H9 (cell line): ENCODE results near the gene MEF2A. TPM values are rescaled to one million over a fixed set of nuclear protein-coding genes. Genes with fewer than 3 reads are reported as not detected.

ENCODE experiments used
- DNase-seq: peaks from one replicate; pipeline ENCODE4 v3.0.0-alpha.2; 2017
- H2AFZ ChIP-seq: one replicate; pipeline ENCODE4 v1.6.1; 2013; ENCODE audit warnings: mild to moderate bottlenecking, low read length, control low read depth, moderate library complexity
- H2AK5ac ChIP-seq: 2 replicates; pipeline ENCODE4 v1.6.1; 2013; ENCODE audit warnings: low read length, control low read depth, mixed read lengths; ENCODE audit not compliant: insufficient read length
- H2BK120ac ChIP-seq: one replicate; pipeline ENCODE4 v1.6.1; 2013; ENCODE audit warnings: low read depth, mild to moderate bottlenecking, low read length, control low read depth, inconsistent platforms; ENCODE audit not compliant: poor library complexity, severe bottlenecking
- H2BK12ac ChIP-seq: 2 replicates; pipeline ENCODE4 v1.6.1; 2013; ENCODE audit warnings: low read length, control low read depth, mixed read lengths, low read depth; ENCODE audit not compliant: insufficient read length
- H2BK15ac ChIP-seq: 2 replicates; pipeline ENCODE4 v1.6.1; 2013; ENCODE audit warnings: low read depth, low read length, control low read depth
- H2BK20ac ChIP-seq: one replicate; pipeline ENCODE4 v1.6.1; 2013; ENCODE audit warnings: low read depth, mild to moderate bottlenecking, low read length, control low read depth, inconsistent platforms; ENCODE audit not compliant: poor library complexity, severe bottlenecking
- H2BK5ac ChIP-seq: 2 replicates; pipeline ENCODE4 v1.6.1; 2013; ENCODE audit warnings: low read length, control low read depth, mixed read lengths; ENCODE audit not compliant: insufficient read length
- H3K14ac ChIP-seq: 2 replicates; pipeline ENCODE4 v1.6.1; 2013; ENCODE audit warnings: low read length, control low read depth; ENCODE audit not compliant: insufficient read depth
- H3K18ac ChIP-seq: 2 replicates; pipeline ENCODE4 v1.6.1; 2013; ENCODE audit warnings: low read depth, mild to moderate bottlenecking, mixed read lengths, low read length, control low read depth; ENCODE audit not compliant: insufficient read length
- H3K23ac ChIP-seq: 2 replicates; pipeline ENCODE4 v1.6.1; 2013; ENCODE audit warnings: low read length, control low read depth, mixed read lengths, low read depth; ENCODE audit not compliant: insufficient read length
- H3K23me2 ChIP-seq: 2 replicates; pipeline ENCODE4 v1.6.1; 2013; ENCODE audit warnings: low read depth, mild to moderate bottlenecking, mixed read lengths, low read length, control low read depth; ENCODE audit not compliant: insufficient read length, poor library complexity, severe bottlenecking
- H3K27ac ChIP-seq: 2 replicates; pipeline ENCODE4 v1.5.1; 2013; ENCODE audit warnings: low read length, control low read depth, mixed read lengths, low read depth; ENCODE audit not compliant: insufficient read length
- H3K27me3 ChIP-seq: 2 replicates; pipeline ENCODE4 v1.6.1; 2013; ENCODE audit warnings: low read length, control low read depth, inconsistent platforms; ENCODE audit not compliant: insufficient read depth
- H3K4ac ChIP-seq: 2 replicates; pipeline ENCODE4 v1.6.1; 2013; ENCODE audit warnings: low read depth, mild to moderate bottlenecking, control low read depth, inconsistent platforms, low read length, moderate library complexity
- H3K4me1 ChIP-seq: 2 replicates; pipeline ENCODE4 v1.6.1; 2013; ENCODE audit warnings: low read length, control low read depth, inconsistent platforms; ENCODE audit not compliant: insufficient read depth
- H3K4me2 ChIP-seq: 2 replicates; pipeline ENCODE4 v1.6.1; 2013; ENCODE audit warnings: low read length, control low read depth, mixed read lengths; ENCODE audit not compliant: insufficient read length, insufficient read depth
- H3K56ac ChIP-seq: 2 replicates; pipeline ENCODE4 v1.6.1; 2013; ENCODE audit warnings: low read depth, mild to moderate bottlenecking, mixed read lengths, low read length, control low read depth; ENCODE audit not compliant: insufficient read length
- H3K79me1 ChIP-seq: 2 replicates; pipeline ENCODE4 v1.6.1; 2013; ENCODE audit warnings: low read depth, mild to moderate bottlenecking, moderate library complexity, low read length, control low read depth, inconsistent platforms; ENCODE audit not compliant: insufficient read depth, poor library complexity, severe bottlenecking
- H3K79me2 ChIP-seq: 2 replicates; pipeline ENCODE4 v1.6.1; 2013; ENCODE audit warnings: low read length, control low read depth, inconsistent platforms; ENCODE audit not compliant: insufficient read depth
- H3K9ac ChIP-seq: 2 replicates; pipeline ENCODE4 v1.6.1; 2013; ENCODE audit warnings: low read length, control low read depth, mixed read lengths; ENCODE audit not compliant: insufficient read length; ENCODE audit errors: extremely low read depth
- H3K9me3 ChIP-seq: one replicate; pipeline ENCODE4 v1.6.1; 2013; ENCODE audit warnings: low read depth, low read length, inconsistent platforms; ENCODE audit not compliant: control insufficient read depth
- H3T11ph ChIP-seq: one replicate; pipeline ENCODE4 v1.6.1; 2013; ENCODE audit warnings: mild to moderate bottlenecking, low read length, control low read depth, inconsistent platforms
- H4K20me1 ChIP-seq: one replicate; pipeline ENCODE4 v1.6.1; 2013; ENCODE audit not compliant: control insufficient read depth, insufficient read length, insufficient read depth
- H4K5ac ChIP-seq: 2 replicates; pipeline ENCODE4 v1.6.1; 2013; ENCODE audit warnings: low read depth, mild to moderate bottlenecking, mixed read lengths, low read length, control low read depth; ENCODE audit not compliant: insufficient read length
- H4K8ac ChIP-seq: replicated peaks from 2 replicates; pipeline ENCODE4 v1.6.1; 2013; ENCODE audit warnings: low read length, control low read depth, mixed read lengths, low read depth; ENCODE audit not compliant: insufficient read length
- H4K91ac ChIP-seq: 2 replicates; pipeline ENCODE4 v1.6.1; 2013; ENCODE audit warnings: low read depth, mild to moderate bottlenecking, moderate library complexity, mixed read lengths, low read length, control low read depth; ENCODE audit not compliant: insufficient read length
- H3K27ac Mint-ChIP-seq, 3 experiments: 2 replicates in 2 of 3; 3 replicates in 1 of 3; pipeline ENCODE4 v1.8.0; 2020 to 2021; ENCODE audit warnings: mixed read lengths in 3 of 3, mild to moderate bottlenecking in 1 of 3, moderate library complexity in 1 of 3
- H3K27me3 Mint-ChIP-seq: 2 replicates; pipeline ENCODE4 v1.8.0; 2021; ENCODE audit warnings: low read depth, mild to moderate bottlenecking, moderate library complexity, mixed read lengths
- H3K36me3 Mint-ChIP-seq, 3 experiments: 2 replicates in 2 of 3; 3 replicates in 1 of 3; pipeline ENCODE4 v1.8.0; 2020 to 2021; ENCODE audit warnings: low read depth in 3 of 3, mixed read lengths in 3 of 3; ENCODE audit not compliant: insufficient read depth in 1 of 3
- H3K4me1 Mint-ChIP-seq, 2 experiments: 2 replicates each; pipeline ENCODE4 v1.8.0; 2020; ENCODE audit warnings: mixed read lengths in 2 of 2
- H3K4me3 Mint-ChIP-seq, 2 experiments: 2 replicates in 1 of 2; 3 replicates in 1 of 2; pipeline ENCODE4 v1.8.0; 2020 to 2021; ENCODE audit warnings: mild to moderate bottlenecking in 2 of 2, mixed read lengths in 2 of 2, moderate library complexity in 1 of 2
- H3K9me3 Mint-ChIP-seq, 2 experiments: 2 replicates in 1 of 2; 3 replicates in 1 of 2; pipeline ENCODE4 v1.8.0; 2020; ENCODE audit warnings: mild to moderate bottlenecking in 2 of 2, mixed read lengths in 2 of 2, moderate library complexity in 1 of 2
- WGBS: extraction: QIAGEN DNeasy Blood & Tissue Kit; methylation state at CpG from one replicate; pipeline ENCODE4 v1.1.7; 2013; ENCODE audit warnings: missing lambda C conversion rate, low lambda C conversion rate, mixed read lengths; ENCODE audit not compliant: insufficient read length; ENCODE audit errors: extremely low coverage; 5-methylcytosine and 5-hydroxymethylcytosine counted together
- total RNA-seq: library from RNA; stranded (reverse); gene quantifications from 2 replicates; pipeline ENCODE4 v1.2.1, GENCODE V29; 2021
- TF ChIP-seq, protein P1 (sequence below): fragments of 200-600 bp; sonication (generic); conservative IDR thresholded peaks from 3 replicates; pipeline ENCODE4 v1.8.0; 2021; ENCODE audit warnings: antibody characterized with exemption, mild to moderate bottlenecking

MEF2A gene
- total RNA-seq, 1 experiment from 2014 or later = 20.7 TPM

DNA sequence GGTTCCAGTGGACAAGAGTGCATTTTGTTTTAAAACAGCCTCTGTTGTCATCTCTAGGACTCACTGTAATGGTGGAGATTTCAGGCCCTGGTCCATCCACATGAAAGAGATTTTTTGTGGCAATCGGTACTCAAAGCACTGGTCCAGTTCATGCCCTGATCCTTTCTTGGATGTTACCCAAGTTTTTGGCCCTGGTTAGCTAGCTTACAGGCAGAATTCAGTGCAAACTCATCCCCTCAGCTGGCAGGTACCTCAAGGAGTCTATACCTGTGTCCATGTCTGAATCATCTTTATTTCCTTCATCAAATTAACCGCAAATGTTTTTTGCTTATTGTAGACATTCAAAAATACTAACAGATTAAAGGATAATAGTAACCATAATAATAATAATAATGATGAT, 13.7 kb upstream of the MEF2A start:
- DNase-seq = no peak
- H2BK15ac ChIP-seq = no peak overlapping the region
- H3K9me3 ChIP-seq = no peaks in the 10 kb centered on the region
- no peak overlapping the region for H3K4ac ChIP-seq
- H3K9me3 Mint-ChIP-seq = no peaks in the 10 kb centered on the region
- H3K4me2 ChIP-seq = no peak overlapping the region
- no peaks in the 10 kb centered on the region for H3K4me1 ChIP-seq
- H4K8ac ChIP-seq = no peak overlapping the region
- H3K27me3 Mint-ChIP-seq = peaks cover 5% of the 10 kb centered on the region; the same call in 1 of the 2 replicates
- no peak overlapping the region for H3K18ac ChIP-seq
- H2AK5ac ChIP-seq = no peak overlapping the region
- H3K23ac ChIP-seq = no peak overlapping the region
- H4K20me1 ChIP-seq = no peaks in the 10 kb centered on the region
- H3K36me3 Mint-ChIP-seq = no peaks in the 10 kb centered on the region
- no peak overlapping the region for H3K27ac ChIP-seq
- H3K27me3 ChIP-seq = no peaks in the 10 kb centered on the region
- H3K14ac ChIP-seq = no peak overlapping the region
- H2BK20ac ChIP-seq = no peak overlapping the region
- no peak overlapping the region for H3K56ac ChIP-seq
- H2AFZ ChIP-seq = no peak overlapping the region
- no peaks in the 10 kb centered on the region for H3K79me1 ChIP-seq
- no peaks in the 10 kb centered on the region for H3K23me2 ChIP-seq
- no peak overlapping the region for H3T11ph ChIP-seq
- H3K9ac ChIP-seq = no peak overlapping the region
- TF ChIP-seq, protein P1, sequence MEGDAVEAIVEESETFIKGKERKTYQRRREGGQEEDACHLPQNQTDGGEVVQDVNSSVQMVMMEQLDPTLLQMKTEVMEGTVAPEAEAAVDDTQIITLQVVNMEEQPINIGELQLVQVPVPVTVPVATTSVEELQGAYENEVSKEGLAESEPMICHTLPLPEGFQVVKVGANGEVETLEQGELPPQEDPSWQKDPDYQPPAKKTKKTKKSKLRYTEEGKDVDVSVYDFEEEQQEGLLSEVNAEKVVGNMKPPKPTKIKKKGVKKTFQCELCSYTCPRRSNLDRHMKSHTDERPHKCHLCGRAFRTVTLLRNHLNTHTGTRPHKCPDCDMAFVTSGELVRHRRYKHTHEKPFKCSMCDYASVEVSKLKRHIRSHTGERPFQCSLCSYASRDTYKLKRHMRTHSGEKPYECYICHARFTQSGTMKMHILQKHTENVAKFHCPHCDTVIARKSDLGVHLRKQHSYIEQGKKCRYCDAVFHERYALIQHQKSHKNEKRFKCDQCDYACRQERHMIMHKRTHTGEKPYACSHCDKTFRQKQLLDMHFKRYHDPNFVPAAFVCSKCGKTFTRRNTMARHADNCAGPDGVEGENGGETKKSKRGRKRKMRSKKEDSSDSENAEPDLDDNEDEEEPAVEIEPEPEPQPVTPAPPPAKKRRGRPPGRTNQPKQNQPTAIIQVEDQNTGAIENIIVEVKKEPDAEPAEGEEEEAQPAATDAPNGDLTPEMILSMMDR = no peak
- H3K4me3 Mint-ChIP-seq = no peak overlapping the region
- no peak overlapping the region for H4K91ac ChIP-seq
- H2BK5ac ChIP-seq = no peak overlapping the region
- no peaks in the 10 kb centered on the region for H3K79me2 ChIP-seq
- peaks cover 0 to 4% of the 10 kb centered on the region in 2 experiments; a peak in 2 of 4 replicates for H3K4me1 Mint-ChIP-seq
- no peak overlapping the region for H2BK120ac ChIP-seq
- no peak overlapping the region for H2BK12ac ChIP-seq
- no peak overlapping the region for H4K5ac ChIP-seq
- WGBS = no CpG with 5 or more reads among the region's 2 CpGs
- H3K27ac Mint-ChIP-seq = no peak overlapping the region
